Tibial artery (tissue), 4 donors: ENCODE data around the gene FITM1.

Experiments
- DNase-seq, 2 donors: peaks; one replicate each; pipeline ENCODE4 v3.0.0-alpha.2; 2019
- H3K27ac ChIP-seq, 2 donors: fragments of 200-600 bp; sonication (generic) in 1 of 2; 1 replicate in 1 of 2; 2 replicates in 1 of 2; pipeline ENCODE4 v1.5.1; 2018 to 2019; ENCODE audit warnings: mild to moderate bottlenecking in 1 of 2
- H3K27me3 ChIP-seq, 2 donors: fragments of 200-600 bp; sonication (generic) in 1 of 2; one replicate each; pipeline versions ENCODE4 v1.5.1 to v1.6.0; 2016 to 2019
- H3K36me3 ChIP-seq, 3 donors: fragments of 200-600 bp; sonication (generic) in 2 of 3; one replicate each; pipeline ENCODE4 v1.5.1; 2016 to 2019; ENCODE audit warnings: mild to moderate bottlenecking in 2 of 3
- H3K4me1 ChIP-seq, 4 donors: fragments of 200-600 bp; sonication (generic) in 2 of 4; 1 replicate in 3 of 4; 2 replicates in 1 of 4; pipeline ENCODE4 v1.5.1; 2016 to 2019
- H3K4me3 ChIP-seq, 2 donors: fragments of 200-600 bp; sonication (generic) in 1 of 2; 1 replicate in 1 of 2; 2 replicates in 1 of 2; pipeline ENCODE4 v1.5.1; 2018 to 2019; ENCODE audit warnings: mild to moderate bottlenecking in 2 of 2
- H3K9me3 ChIP-seq, 3 donors: fragments of 200-600 bp; sonication (generic) in 1 of 3; one replicate each; pipeline ENCODE4 v1.5.1; 2016 to 2019
- intact Hi-C: fragments of 100-400 bp; cut with DNase I; formaldehyde crosslinking; loops from one replicate; pipeline ENCODE4 v1.15.0; 2023; ENCODE audit warnings: low total_unique reads
- TF ChIP-seq, protein P1 (sequence below), 2 experiments: fragments of 200-600 bp in 1 of 2; fragments of 450-650 bp in 1 of 2; IDR thresholded peaks; one replicate each; pipeline ENCODE4 v1.5.1; 2017 to 2019; ENCODE audit warnings: antibody characterized with exemption in 2 of 2, mild to moderate bottlenecking in 1 of 2, moderate library complexity in 1 of 2

FITM1 gene

DNA sequence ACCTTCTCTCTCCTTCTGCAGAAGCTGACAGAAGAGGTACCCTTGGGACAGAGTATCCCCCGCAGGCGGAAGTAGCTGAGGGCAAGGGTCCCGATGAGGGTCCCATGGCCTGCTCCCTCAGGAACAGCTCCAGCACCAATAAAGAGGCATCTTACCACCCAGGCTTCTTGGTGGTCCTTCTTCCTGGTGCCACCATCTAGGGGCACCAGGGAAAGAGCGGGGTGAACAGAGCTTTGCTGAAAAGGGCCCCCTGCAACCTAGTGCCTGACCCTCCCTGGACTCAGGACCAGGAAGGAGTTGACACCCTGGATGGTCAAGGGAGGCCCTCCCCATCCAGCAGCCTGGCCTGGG, 30.0 kb downstream of the FITM1 start:
- Histone ChIP-seq H3K27ac (peak overlapping the region; percentile 84 to 93), H3K36me3 (peaks cover 59 to 79% (median 60%) of the 10 kb centered on the region in 3 donors), H3K4me3 (no peak overlapping the region), H3K27me3 (no peaks in the 10 kb centered on the region), H3K9me3 (no peaks in the 10 kb centered on the region), H3K4me1 (peaks cover 0 to 37% (median 28%) of the 10 kb centered on the region in 4 donors)
- no peak for DNase-seq
- TF ChIP-seq, protein P1, sequence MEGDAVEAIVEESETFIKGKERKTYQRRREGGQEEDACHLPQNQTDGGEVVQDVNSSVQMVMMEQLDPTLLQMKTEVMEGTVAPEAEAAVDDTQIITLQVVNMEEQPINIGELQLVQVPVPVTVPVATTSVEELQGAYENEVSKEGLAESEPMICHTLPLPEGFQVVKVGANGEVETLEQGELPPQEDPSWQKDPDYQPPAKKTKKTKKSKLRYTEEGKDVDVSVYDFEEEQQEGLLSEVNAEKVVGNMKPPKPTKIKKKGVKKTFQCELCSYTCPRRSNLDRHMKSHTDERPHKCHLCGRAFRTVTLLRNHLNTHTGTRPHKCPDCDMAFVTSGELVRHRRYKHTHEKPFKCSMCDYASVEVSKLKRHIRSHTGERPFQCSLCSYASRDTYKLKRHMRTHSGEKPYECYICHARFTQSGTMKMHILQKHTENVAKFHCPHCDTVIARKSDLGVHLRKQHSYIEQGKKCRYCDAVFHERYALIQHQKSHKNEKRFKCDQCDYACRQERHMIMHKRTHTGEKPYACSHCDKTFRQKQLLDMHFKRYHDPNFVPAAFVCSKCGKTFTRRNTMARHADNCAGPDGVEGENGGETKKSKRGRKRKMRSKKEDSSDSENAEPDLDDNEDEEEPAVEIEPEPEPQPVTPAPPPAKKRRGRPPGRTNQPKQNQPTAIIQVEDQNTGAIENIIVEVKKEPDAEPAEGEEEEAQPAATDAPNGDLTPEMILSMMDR (IDR thresholded peaks at IDR 0.05), result no peak
- intact Hi-C loops, result no loop called here

DNA sequence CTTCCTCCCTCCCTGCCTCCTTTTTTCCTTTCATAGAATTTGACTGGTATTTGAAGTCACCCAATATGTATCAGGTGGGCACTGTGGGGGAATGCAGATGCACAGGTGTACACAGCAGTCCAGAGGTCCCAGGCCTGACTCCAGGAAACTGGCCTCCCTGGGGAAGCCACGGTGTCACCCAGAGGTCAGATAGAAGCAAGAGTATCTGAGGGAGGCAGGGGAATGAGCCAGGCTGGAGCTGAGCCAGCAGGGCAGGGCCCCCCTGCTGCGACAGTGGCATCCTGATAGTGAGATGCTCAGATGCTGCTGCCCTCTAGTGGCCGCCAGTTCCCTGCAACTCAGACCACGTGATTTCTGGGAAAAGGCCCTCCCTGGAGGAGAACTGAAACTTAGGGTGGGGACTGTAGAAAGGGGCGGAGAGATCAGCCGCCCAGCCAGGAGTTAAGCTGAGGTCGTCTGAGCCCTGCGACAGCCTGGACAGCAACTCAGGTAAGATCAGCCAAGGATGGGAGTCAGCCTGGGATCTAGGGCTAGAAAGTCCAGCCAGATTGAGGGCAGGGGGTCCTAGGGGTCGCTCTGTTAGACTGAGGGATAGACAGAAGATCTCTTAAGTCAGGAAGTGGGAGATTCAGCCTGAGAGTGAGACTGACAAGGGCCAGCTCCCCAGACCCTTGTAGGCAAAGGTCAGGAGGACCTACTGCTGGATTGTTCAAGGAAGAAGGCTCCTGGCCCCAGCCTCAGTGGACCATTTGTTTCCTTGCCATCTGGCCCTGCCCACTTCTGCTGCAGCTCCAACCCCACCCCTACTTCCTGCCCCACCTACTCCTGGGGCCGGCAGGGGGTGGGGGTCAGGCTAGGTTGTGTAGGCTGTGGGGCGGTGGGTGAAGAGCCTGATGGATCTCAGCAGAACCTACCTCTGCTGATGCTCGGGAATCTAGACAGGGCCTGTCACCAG, 30.7 kb downstream of the FITM1 start, which contains the start of gene IRF9:
Gene IRF9, plus strand, starts transcription at position 416 of the 955 bp plus-strand sequence. CDS start 880 bp downstream, outside the sequence.
- TF ChIP-seq, protein P1 (IDR thresholded peaks at IDR 0.05), result peak; percentile 89 to 97
- no peaks in the 10 kb centered on the region for H3K27me3 ChIP-seq
- DNase-seq, result peak; percentile 96 to 98
- H3K4me3 ChIP-seq, result peak within 1 kb of the TSS; percentile 69 to 72
- H3K36me3 ChIP-seq, result peaks cover 59 to 79% (median 60%) of the 10 kb centered on the region in 3 donors
- no peaks in the 10 kb centered on the region for H3K9me3 ChIP-seq
- H3K4me1 ChIP-seq, result peaks cover 0 to 37% (median 28%) of the 10 kb centered on the region in 4 donors
- H3K27ac ChIP-seq, result peak within 1 kb of the TSS; percentile 84 to 93
- intact Hi-C loops, result no loop called here

DNA sequence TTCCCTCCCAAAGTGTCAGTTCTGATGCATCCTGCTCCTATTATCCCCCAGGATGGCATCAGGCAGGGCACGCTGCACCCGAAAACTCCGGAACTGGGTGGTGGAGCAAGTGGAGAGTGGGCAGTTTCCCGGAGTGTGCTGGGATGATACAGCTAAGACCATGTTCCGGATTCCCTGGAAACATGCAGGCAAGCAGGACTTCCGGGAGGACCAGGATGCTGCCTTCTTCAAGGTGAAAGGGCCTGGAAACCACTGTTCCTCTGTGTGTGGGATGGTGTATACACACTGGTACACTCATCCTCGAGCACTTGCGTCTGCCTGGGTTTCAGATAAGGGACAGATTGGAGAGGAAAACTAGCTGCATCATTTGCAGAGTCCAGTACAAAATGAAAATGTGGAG, 31.6 kb downstream of the FITM1 start:
- intact Hi-C loops, result no loop called here
- TF ChIP-seq, protein P1 (IDR thresholded peaks at IDR 0.05), result no peak
- DNase-seq, result no peak
- Histone ChIP-seq H3K4me3 (peak overlapping the region; percentile 69 to 72), H3K9me3 (no peaks in the 10 kb centered on the region), H3K27ac (peak overlapping the region; percentile 84 to 93), H3K4me1 (peaks cover 0 to 37% (median 28%) of the 10 kb centered on the region in 4 donors), H3K36me3 (peaks cover 57 to 79% (median 60%) of the 10 kb centered on the region in 3 donors), H3K27me3 (no peaks in the 10 kb centered on the region)

DNA sequence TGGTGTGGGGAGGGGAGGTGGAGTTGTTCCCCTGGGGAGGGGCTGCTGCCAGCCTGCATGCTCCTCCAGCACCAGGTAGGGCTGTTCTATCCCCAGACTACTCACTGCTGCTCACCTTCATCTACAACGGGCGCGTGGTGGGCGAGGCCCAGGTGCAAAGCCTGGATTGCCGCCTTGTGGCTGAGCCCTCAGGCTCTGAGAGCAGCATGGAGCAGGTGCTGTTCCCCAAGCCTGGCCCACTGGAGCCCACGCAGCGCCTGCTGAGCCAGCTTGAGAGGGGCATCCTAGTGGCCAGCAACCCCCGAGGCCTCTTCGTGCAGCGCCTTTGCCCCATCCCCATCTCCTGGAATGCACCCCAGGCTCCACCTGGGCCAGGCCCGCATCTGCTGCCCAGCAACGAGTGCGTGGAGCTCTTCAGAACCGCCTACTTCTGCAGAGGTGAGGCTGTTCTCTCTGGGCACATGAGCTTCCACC, 34.1 kb downstream of the FITM1 start:
- intact Hi-C loops, result no loop called here
- peaks cover 0 to 37% (median 28%) of the 10 kb centered on the region in 4 donors for H3K4me1 ChIP-seq
- H3K27ac ChIP-seq, result no peak overlapping the region
- TF ChIP-seq, protein P1 (IDR thresholded peaks at IDR 0.05), result no peak
- no peaks in the 10 kb centered on the region for H3K9me3 ChIP-seq
- no peak overlapping the region for H3K4me3 ChIP-seq
- H3K36me3 ChIP-seq, result peaks cover 47 to 82% (median 63%) of the 10 kb centered on the region in 3 donors
- H3K27me3 ChIP-seq, result no peaks in the 10 kb centered on the region
- no peak for DNase-seq

DNA sequence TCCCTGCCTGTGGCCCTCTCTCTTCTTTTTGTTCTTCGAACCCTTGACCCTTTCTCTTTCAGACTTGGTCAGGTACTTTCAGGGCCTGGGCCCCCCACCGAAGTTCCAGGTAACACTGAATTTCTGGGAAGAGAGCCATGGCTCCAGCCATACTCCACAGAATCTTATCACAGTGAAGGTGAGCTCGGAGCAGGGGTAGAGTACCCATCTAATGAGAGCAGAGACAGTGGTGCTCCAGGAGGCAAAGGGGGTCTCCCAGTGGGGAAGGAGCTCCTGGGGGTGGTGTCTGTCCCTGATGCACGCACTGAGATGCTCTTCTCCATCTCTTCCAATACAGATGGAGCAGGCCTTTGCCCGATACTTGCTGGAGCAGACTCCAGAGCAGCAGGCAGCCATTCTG, 35.3 kb downstream of the FITM1 start:
- Histone ChIP-seq H3K27me3 (no peaks in the 10 kb centered on the region), H3K4me1 (peaks cover 0 to 32% (median 23%) of the 10 kb centered on the region in 4 donors), H3K27ac (no peak overlapping the region), H3K9me3 (no peaks in the 10 kb centered on the region), H3K36me3 (peaks cover 47 to 78% (median 63%) of the 10 kb centered on the region in 3 donors), H3K4me3 (no peak overlapping the region)
- intact Hi-C loops, result no loop called here
- TF ChIP-seq, protein P1 (IDR thresholded peaks at IDR 0.05), result no peak
- DNase-seq, result no peak
